Prostate gland (tissue), 2 donors: ENCODE results near the gene XYLT2. TPM values are rescaled to one million over a fixed set of nuclear protein-coding genes. Genes with fewer than 3 reads are reported as not detected.

ENCODE experiments used
- DNase-seq: peaks from one replicate; pipeline ENCODE4 v3.0.0-alpha.2; 2019; ENCODE audit warnings: low spot score
- H3K27ac ChIP-seq, 2 donors: fragments of 200-600 bp; sonication (generic); 2 replicates each; pipeline ENCODE4 v1.5.1; 2017 to 2019
- H3K27me3 ChIP-seq: fragments of 200-600 bp; sonication (generic); replicated peaks from 2 replicates; pipeline ENCODE4 v1.5.1; 2019; ENCODE audit not compliant: insufficient read depth
- H3K36me3 ChIP-seq, 2 donors: fragments of 200-600 bp; sonication (generic); 1 replicate in 1 of 2; 2 replicates in 1 of 2; pipeline versions ENCODE4 v1.5.1 to v1.8.1; 2017 to 2019
- H3K4me1 ChIP-seq: fragments of 200-600 bp; sonication (generic); replicated peaks from 2 replicates; pipeline ENCODE4 v1.5.1; 2019
- H3K4me3 ChIP-seq, 2 donors: fragments of 200-600 bp; sonication (generic); 2 replicates each; pipeline ENCODE4 v1.5.1; 2017 to 2019
- H3K9me3 ChIP-seq: fragments of 200-600 bp; sonication (generic); 2 replicates; pipeline ENCODE4 v1.5.1; 2017
- POLR2A ChIP-seq: fragments of 450-650 bp; IDR thresholded peaks from one replicate; pipeline ENCODE4 v1.6.1; 2016; ENCODE audit warnings: antibody characterized with exemption, mild to moderate bottlenecking
- POLR2AphosphoS5 ChIP-seq: sonication (generic); formaldehyde crosslinking; IDR thresholded peaks from one replicate; pipeline ENCODE4 v1.6.1; 2017; ENCODE audit warnings: antibody characterized with exemption
- WGBS: methylation state at CpG from one replicate; pipeline ENCODE4 v1.1.5; 2018; 5-methylcytosine and 5-hydroxymethylcytosine counted together
- intact Hi-C: fragments of 100-400 bp; cut with DNase I; formaldehyde crosslinking; loops from one replicate; pipeline ENCODE4 v1.14.2; 2022
- total RNA-seq, 2 donors: library from RNA; depleted of rRNA; stranded (reverse); fragments of >200 nt; gene quantifications; one replicate each; pipeline ENCODE4 v1.1.0, GENCODE V29; 2016
- TF ChIP-seq, protein P1 (sequence below), 4 experiments: fragments of 200-600 bp in 2 of 4; fragments of 450-650 bp in 2 of 4; sonication (generic) in 2 of 4; IDR thresholded peaks; 1 replicate in 3 of 4; 2 replicates in 1 of 4; pipeline ENCODE4 v1.5.1; 2016 to 2019; ENCODE audit warnings: antibody characterized with exemption in 4 of 4, mild to moderate bottlenecking in 2 of 4, moderate library complexity in 2 of 4

Gene XYLT2
- total RNA-seq, 2 donors from 2014 or later = 44.8 to 49.8 TPM

- H3K27ac ChIP-seq = no peak overlapping the region
- H3K4me1 ChIP-seq = peaks cover 6% of the 10 kb centered on the region
- peaks cover 0 to under 1% of the 10 kb centered on the region in 2 donors for H3K36me3 ChIP-seq
- WGBS = 55% methylated on average over 7 of the region's 7 CpGs
- H3K4me3 ChIP-seq = no peak overlapping the region
- H3K9me3 ChIP-seq = no peaks in the 10 kb centered on the region
- H3K27me3 ChIP-seq = no peaks in the 10 kb centered on the region
- TF ChIP-seq POLR2AphosphoS5 (no peak), POLR2A (no peak)
- TF ChIP-seq, protein P1, sequence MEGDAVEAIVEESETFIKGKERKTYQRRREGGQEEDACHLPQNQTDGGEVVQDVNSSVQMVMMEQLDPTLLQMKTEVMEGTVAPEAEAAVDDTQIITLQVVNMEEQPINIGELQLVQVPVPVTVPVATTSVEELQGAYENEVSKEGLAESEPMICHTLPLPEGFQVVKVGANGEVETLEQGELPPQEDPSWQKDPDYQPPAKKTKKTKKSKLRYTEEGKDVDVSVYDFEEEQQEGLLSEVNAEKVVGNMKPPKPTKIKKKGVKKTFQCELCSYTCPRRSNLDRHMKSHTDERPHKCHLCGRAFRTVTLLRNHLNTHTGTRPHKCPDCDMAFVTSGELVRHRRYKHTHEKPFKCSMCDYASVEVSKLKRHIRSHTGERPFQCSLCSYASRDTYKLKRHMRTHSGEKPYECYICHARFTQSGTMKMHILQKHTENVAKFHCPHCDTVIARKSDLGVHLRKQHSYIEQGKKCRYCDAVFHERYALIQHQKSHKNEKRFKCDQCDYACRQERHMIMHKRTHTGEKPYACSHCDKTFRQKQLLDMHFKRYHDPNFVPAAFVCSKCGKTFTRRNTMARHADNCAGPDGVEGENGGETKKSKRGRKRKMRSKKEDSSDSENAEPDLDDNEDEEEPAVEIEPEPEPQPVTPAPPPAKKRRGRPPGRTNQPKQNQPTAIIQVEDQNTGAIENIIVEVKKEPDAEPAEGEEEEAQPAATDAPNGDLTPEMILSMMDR (IDR thresholded peaks at IDR 0.05) = no peak
- no peak for DNase-seq
- intact Hi-C loops = no loop called here
Measured at GRCh38 chr17:50348522-50349242, 2.8 kb downstream of the XYLT2 start.

GRCh38 chr17:50349243-50349600, 3.3 kb downstream of the XYLT2 start:
- H3K27ac ChIP-seq = no peak overlapping the region
- H3K4me3 ChIP-seq = no peak overlapping the region
- H3K9me3 ChIP-seq = no peaks in the 10 kb centered on the region
- intact Hi-C loops = no loop called here
- H3K27me3 ChIP-seq = no peaks in the 10 kb centered on the region
- H3K36me3 ChIP-seq = peaks cover 0 to 3% of the 10 kb centered on the region in 2 donors
- H3K4me1 ChIP-seq = peaks cover 6% of the 10 kb centered on the region
- WGBS = 91% methylated on average over 5 of the region's 5 CpGs
- no peak for TF ChIP-seq POLR2AphosphoS5
- no peak for TF ChIP-seq POLR2A
- TF ChIP-seq, protein P1 (IDR thresholded peaks at IDR 0.05) = no peak
- no peak for DNase-seq

DNA sequence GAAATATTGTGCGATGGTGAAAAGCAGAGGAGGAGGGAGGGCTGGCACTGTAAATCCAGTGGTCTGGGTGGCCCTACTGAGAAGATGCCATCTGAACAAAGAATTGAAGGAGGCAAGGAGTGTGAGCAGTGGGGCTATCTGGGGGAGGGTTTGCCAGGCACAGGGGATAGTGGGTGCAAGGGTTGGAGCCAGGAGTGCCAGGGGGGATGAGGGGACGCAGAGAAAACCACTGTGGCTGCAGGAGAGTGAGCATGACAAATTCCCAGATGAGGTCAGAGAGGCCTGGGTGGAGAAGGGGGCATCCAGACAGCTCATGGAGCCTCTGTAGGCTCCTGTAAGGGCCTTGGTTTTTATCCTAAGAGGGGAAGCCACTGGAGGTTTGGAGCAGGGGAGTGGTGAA, 4.8 kb downstream of the XYLT2 start:
- no peak overlapping the region for H3K27ac ChIP-seq
- 89% methylated on average over 2 of the region's 2 CpGs for WGBS
- no peak for TF ChIP-seq POLR2AphosphoS5
- no peak for TF ChIP-seq POLR2A
- no peaks in the 10 kb centered on the region for H3K27me3 ChIP-seq
- H3K4me1 ChIP-seq = peaks cover 6% of the 10 kb centered on the region
- no peak overlapping the region for H3K4me3 ChIP-seq
- intact Hi-C loops = no loop called here
- DNase-seq = no peak
- peaks cover 4% of the 10 kb centered on the region in 2 donors for H3K36me3 ChIP-seq
- no peaks in the 10 kb centered on the region for H3K9me3 ChIP-seq

DNA sequence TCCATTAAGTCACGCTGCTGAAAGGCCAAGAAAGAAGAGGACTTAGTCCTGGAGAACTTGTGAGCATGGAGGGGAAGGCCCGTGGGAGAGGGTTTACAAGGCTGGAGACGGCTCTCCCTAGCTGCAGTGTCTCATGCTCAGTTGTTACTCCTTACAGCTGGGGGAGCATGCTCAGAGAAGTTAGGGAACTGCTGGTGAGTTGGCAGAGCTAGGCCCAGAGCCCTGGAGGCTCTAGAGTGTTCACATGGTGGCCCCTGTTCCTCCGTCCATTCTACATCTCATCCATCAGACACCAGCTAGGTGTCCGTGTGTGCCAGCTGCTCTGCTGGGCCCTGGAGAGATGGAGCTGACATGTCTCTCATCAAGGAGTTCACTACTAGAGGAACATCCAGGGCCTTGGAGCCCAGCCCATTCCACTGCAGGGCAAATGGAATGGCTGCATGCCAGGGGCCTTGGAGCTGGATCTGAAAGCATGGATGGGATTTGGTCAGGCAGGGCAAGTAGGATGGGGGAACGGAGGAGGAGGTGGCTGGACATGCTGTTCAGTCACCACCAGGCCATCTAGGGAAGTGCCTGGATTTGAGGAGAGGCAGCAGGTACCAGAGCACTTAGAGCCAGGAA, 6.3 kb downstream of the XYLT2 start:
- WGBS = 65% methylated on average over 6 of the region's 6 CpGs
- no peak overlapping the region for H3K27ac ChIP-seq
- no peaks in the 10 kb centered on the region for H3K27me3 ChIP-seq
- intact Hi-C loops = no loop called here
- no peak overlapping the region for H3K4me3 ChIP-seq
- H3K36me3 ChIP-seq = peaks cover 14% of the 10 kb centered on the region in 2 donors
- H3K9me3 ChIP-seq = no peaks in the 10 kb centered on the region
- H3K4me1 ChIP-seq = peaks cover 4% of the 10 kb centered on the region
- TF ChIP-seq POLR2A = no peak
- TF ChIP-seq POLR2AphosphoS5 = no peak
- TF ChIP-seq, protein P1 (IDR thresholded peaks at IDR 0.05) = no peak
- DNase-seq = no peak

GRCh38 chr17:50352693-50353599, 7.0 kb downstream of the XYLT2 start:
- 88% methylated on average over 21 of the region's 21 CpGs for WGBS
- no peak overlapping the region for H3K27ac ChIP-seq
- no peaks in the 10 kb centered on the region for H3K27me3 ChIP-seq
- peaks cover 14% of the 10 kb centered on the region in 2 donors for H3K36me3 ChIP-seq
- H3K4me3 ChIP-seq = no peak overlapping the region
- no peak for DNase-seq
- H3K4me1 ChIP-seq = no peaks in the 10 kb centered on the region
- intact Hi-C loops = no loop called here
- TF ChIP-seq POLR2A (no peak), POLR2AphosphoS5 (no peak)
- TF ChIP-seq, protein P1 (IDR thresholded peaks at IDR 0.05) = no peak
- H3K9me3 ChIP-seq = no peaks in the 10 kb centered on the region
